ENCODE measurements around the gene CCDC201. TPM values are rescaled to one million over a fixed set of nuclear protein-coding genes. Genes with fewer than 3 reads are reported as not detected.

The CCDC201 gene
- total RNA-seq, 1 experiment from 2014 or later, result not detected

- Histone ChIP-seq H3K4me3 (ENCODE audit: insufficient read depth, low read depth, low read length) (peak overlapping the region; percentile 42), H3K36me3 (replicated peaks; ENCODE audit: control insufficient read depth, insufficient read depth, low read length) (no peaks in the 10 kb centered on the region), H3K27me3 (ENCODE audit: control insufficient read depth, insufficient read depth, low read length) (peaks cover 40% of the 10 kb centered on the region)
- no peak for DNase-seq
These were observed 16.1 kb upstream of the CCDC201 start for GRCh38 chr7:45888993-45889366.

GRCh38 chr7:45888185-45888992, 15.5 kb upstream of the CCDC201 start, which contains the start of gene IGFBP1:
Gene IGFBP1 (plus strand): TSS chr7:45888488. CDS start chr7:45888653, 165 bp downstream.
- H3K27me3 ChIP-seq (ENCODE audit: control insufficient read depth, insufficient read depth, low read length), result peaks cover 40% of the 10 kb centered on the region
- DNase-seq, result peak; percentile 83
- H3K4me3 ChIP-seq (ENCODE audit: insufficient read depth, low read depth, low read length), result peak within 1 kb of the TSS; percentile 42
- H3K36me3 ChIP-seq (replicated peaks; ENCODE audit: control insufficient read depth, insufficient read depth, low read length), result no peaks in the 10 kb centered on the region

- peaks cover 40% of the 10 kb centered on the region for H3K27me3 ChIP-seq (ENCODE audit: control insufficient read depth, insufficient read depth, low read length)
- DNase-seq, result no peak
- H3K36me3 ChIP-seq (replicated peaks; ENCODE audit: control insufficient read depth, insufficient read depth, low read length), result no peaks in the 10 kb centered on the region
- no peak overlapping the region for H3K4me3 ChIP-seq (ENCODE audit: insufficient read depth, low read depth, low read length)
These were observed 14.2 kb upstream of the CCDC201 start for GRCh38 chr7:45886931-45887667.

- no peak overlapping the region for H3K4me3 ChIP-seq (ENCODE audit: insufficient read depth, low read depth, low read length)
- H3K27me3 ChIP-seq (ENCODE audit: control insufficient read depth, insufficient read depth, low read length), result peaks cover 35% of the 10 kb centered on the region
- no peaks in the 10 kb centered on the region for H3K36me3 ChIP-seq (replicated peaks; ENCODE audit: control insufficient read depth, insufficient read depth, low read length)
- DNase-seq, result no peak
These were observed 12.5 kb upstream of the CCDC201 start for GRCh38 chr7:45885264-45885882.

GRCh38 chr7:45884136-45884535, 11.3 kb upstream of the CCDC201 start:
- no peaks in the 10 kb centered on the region for H3K36me3 ChIP-seq (replicated peaks; ENCODE audit: control insufficient read depth, insufficient read depth, low read length)
- DNase-seq, result no peak
- no peak overlapping the region for H3K4me3 ChIP-seq (ENCODE audit: insufficient read depth, low read depth, low read length)
- H3K27me3 ChIP-seq (ENCODE audit: control insufficient read depth, insufficient read depth, low read length), result peaks cover 23% of the 10 kb centered on the region

GRCh38 chr7:45882465-45882810, 9.6 kb upstream of the CCDC201 start:
- H3K27me3 ChIP-seq (ENCODE audit: control insufficient read depth, insufficient read depth, low read length), result peaks cover 6% of the 10 kb centered on the region
- H3K36me3 ChIP-seq (replicated peaks; ENCODE audit: control insufficient read depth, insufficient read depth, low read length), result no peaks in the 10 kb centered on the region
- DNase-seq, result no peak

GRCh38 chr7:45881759-45882464, 9.0 kb upstream of the CCDC201 start:
- DNase-seq, result no peak
- no peaks in the 10 kb centered on the region for H3K36me3 ChIP-seq (replicated peaks; ENCODE audit: control insufficient read depth, insufficient read depth, low read length)
- H3K4me3 ChIP-seq (ENCODE audit: insufficient read depth, low read depth, low read length), result no peak overlapping the region
- H3K27me3 ChIP-seq (ENCODE audit: control insufficient read depth, insufficient read depth, low read length), result peaks cover under 1% of the 10 kb centered on the region; the same call in 1 of the 2 replicates

More at GRCh38 chr7:45882465-45882810, 9.6 kb upstream of the CCDC201 start:
- H3K4me3 ChIP-seq (ENCODE audit: insufficient read depth, low read depth, low read length), result no peak overlapping the region

- no peak for DNase-seq
- no peaks in the 10 kb centered on the region for H3K36me3 ChIP-seq (replicated peaks; ENCODE audit: control insufficient read depth, insufficient read depth, low read length)
- no peaks in the 10 kb centered on the region for H3K27me3 ChIP-seq (ENCODE audit: control insufficient read depth, insufficient read depth, low read length)
- no peak overlapping the region for H3K4me3 ChIP-seq (ENCODE audit: insufficient read depth, low read depth, low read length)
These were observed 8.4 kb upstream of the CCDC201 start for GRCh38 chr7:45881280-45881758.

- DNase-seq, result no peak
- no peaks in the 10 kb centered on the region for H3K27me3 ChIP-seq (ENCODE audit: control insufficient read depth, insufficient read depth, low read length)
- no peak overlapping the region for H3K4me3 ChIP-seq (ENCODE audit: insufficient read depth, low read depth, low read length)
- no peaks in the 10 kb centered on the region for H3K36me3 ChIP-seq (replicated peaks; ENCODE audit: control insufficient read depth, insufficient read depth, low read length)
These were observed 7.6 kb upstream of the CCDC201 start for GRCh38 chr7:45880433-45880860.

- Histone ChIP-seq H3K4me3 (ENCODE audit: insufficient read depth, low read depth, low read length) (no peak overlapping the region), H3K36me3 (replicated peaks; ENCODE audit: control insufficient read depth, insufficient read depth, low read length) (no peaks in the 10 kb centered on the region), H3K27me3 (ENCODE audit: control insufficient read depth, insufficient read depth, low read length) (no peaks in the 10 kb centered on the region)
- DNase-seq, result no peak
These were observed 5.7 kb upstream of the CCDC201 start for GRCh38 chr7:45878457-45879144.

GRCh38 chr7:45876519-45876918, 3.6 kb upstream of the CCDC201 start:
- no peak for DNase-seq
- H3K27me3 ChIP-seq (ENCODE audit: control insufficient read depth, insufficient read depth, low read length), result no peaks in the 10 kb centered on the region
- H3K4me3 ChIP-seq (ENCODE audit: insufficient read depth, low read depth, low read length), result no peak overlapping the region
- H3K36me3 ChIP-seq (replicated peaks; ENCODE audit: control insufficient read depth, insufficient read depth, low read length), result no peaks in the 10 kb centered on the region

GRCh38 chr7:45874408-45875131, 1.7 kb upstream of the CCDC201 start:
- H3K27me3 ChIP-seq (ENCODE audit: control insufficient read depth, insufficient read depth, low read length), result no peaks in the 10 kb centered on the region
- no peaks in the 10 kb centered on the region for H3K36me3 ChIP-seq (replicated peaks; ENCODE audit: control insufficient read depth, insufficient read depth, low read length)
- no peak overlapping the region for H3K4me3 ChIP-seq (ENCODE audit: insufficient read depth, low read depth, low read length)
- DNase-seq, result no peak

- H3K36me3 ChIP-seq (replicated peaks; ENCODE audit: control insufficient read depth, insufficient read depth, low read length), result no peaks in the 10 kb centered on the region
- no peak overlapping the region for H3K4me3 ChIP-seq (ENCODE audit: insufficient read depth, low read depth, low read length)
- no peaks in the 10 kb centered on the region for H3K27me3 ChIP-seq (ENCODE audit: control insufficient read depth, insufficient read depth, low read length)
- DNase-seq, result no peak
These were observed 473 bp upstream of the CCDC201 start for GRCh38 chr7:45873355-45873754.
